ENCODE measurements around the gene CCDC158.
"Not testable (repeated sequence)": the region's sequence is repeated elsewhere in the genome, so short reads cannot be mapped to it uniquely, and the experiment has no call there.

Gene CCDC158

DNA sequence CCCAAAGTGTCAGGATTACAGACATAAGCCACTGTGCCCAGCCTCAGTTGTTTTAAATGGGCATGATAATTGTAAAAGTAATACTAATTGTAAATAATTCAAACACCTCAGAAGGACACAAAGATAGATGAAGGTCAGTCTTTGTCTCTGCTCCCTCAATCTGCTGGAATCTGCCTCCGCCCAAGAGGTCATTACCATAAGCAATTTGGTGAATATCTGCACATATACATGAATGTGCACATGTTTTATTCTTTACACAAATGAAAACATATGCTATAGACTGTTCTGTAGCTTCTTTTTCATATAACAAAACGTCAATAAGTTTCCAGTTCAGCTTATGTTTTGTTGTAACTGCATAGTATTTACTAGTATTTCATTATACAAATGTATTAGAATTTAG is 107.4 kb downstream of the CCDC158 start:
- FAIRE-seq (no peak), DNase-seq (ENCODE audit: insufficient read length, low spot score) (no peak)

DNA sequence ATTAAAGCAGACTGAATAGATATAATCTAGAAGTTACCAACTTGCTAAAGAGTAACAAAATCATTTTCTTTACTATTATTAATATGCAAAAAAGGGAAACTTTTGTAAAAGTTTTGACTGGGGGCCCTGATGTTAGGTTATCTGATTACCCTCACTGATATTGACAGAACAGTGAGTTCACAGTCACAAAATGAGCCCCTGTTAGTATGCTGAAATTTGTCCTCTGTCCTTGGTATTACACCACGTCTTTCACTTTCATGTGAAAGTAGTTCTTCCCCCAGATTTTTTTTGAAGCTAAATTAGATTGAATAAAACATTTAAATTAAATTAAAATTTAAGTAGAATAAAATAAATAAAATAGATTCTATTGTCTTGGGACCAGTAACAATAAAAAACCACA is 108.5 kb downstream of the CCDC158 start:
- DNase-seq (ENCODE audit: insufficient read length, low spot score) (no peak), FAIRE-seq (no peak)

- FAIRE-seq (no peak), DNase-seq (ENCODE audit: insufficient read length, low spot score) (no peak)
Measured at GRCh38 chr4:76311896-76312331, 109.0 kb downstream of the CCDC158 start.

GRCh38 chr4:76310683-76311082 is 110.3 kb downstream of the CCDC158 start:
- DNase-seq (ENCODE audit: insufficient read length, low spot score) (no peak), FAIRE-seq (no peak)

DNA sequence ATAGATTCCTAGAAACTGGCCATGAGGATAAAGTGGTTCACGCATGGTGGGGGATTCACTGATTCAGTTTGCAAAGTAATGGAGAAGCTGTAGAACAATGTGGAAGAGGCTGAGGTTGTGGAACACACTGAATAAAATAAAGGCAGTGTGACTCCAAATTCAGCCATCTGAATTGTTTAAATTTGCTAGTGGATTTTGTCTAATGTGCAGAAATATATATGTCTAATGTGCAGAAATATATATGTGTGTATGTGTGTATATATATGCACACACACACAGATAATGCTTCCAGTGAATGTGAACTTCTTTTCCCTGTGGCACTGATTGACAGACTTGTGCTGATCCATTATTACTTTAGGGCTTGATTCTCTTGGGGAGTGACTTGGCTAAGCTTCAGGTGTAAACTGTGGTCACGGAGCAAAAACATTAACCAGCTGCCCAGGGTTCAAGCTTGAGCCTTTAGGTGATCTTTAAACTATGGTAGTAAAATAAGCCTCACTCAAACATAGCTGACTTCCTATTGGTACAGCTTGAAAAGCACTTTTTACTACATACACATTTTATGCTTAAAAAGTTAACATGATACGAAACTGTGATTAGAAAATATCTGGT is 110.9 kb downstream of the CCDC158 start:
- FAIRE-seq (no peak), DNase-seq (ENCODE audit: insufficient read length, low spot score) (no peak)

DNA sequence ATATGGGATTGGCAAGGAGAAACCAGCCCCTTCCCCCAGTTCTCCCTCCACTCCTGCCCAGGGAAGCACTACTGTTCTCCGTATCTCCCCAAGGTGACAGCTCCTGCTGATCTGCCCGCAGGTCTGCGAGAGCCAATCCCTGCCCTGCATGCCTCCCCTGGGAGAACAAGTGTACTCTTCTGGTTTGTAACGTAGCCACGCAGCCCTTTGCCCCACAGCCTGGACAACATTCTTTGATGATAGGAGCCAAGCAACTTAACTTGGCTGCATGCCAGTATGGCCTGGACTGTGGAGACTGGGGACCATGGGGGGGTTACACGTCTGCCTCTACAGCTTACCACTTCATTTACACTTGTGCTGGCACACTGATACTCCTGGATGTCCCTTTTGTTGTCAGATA is 112.4 kb downstream of the CCDC158 start:
- DNase-seq (ENCODE audit: insufficient read length, low spot score) (no peak), FAIRE-seq (no peak)

DNA sequence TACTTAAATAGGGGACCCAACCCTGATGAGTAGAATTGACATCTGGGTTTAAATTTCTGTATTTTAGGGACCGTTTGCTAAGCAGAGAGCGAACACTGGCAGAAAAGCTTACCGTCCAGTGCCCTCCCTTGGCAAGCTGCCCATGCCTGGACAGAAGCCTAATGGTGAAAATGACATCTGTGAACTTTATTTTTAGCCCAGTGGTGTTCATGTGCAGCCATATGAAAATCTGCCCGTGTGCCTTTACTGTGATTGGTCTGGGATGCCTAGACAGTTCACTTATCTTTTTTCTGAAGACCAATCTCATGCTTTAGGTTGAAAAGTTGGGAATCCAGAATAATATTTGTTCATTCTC is 113.3 kb downstream of the CCDC158 start:
- FAIRE-seq (no peak), DNase-seq (ENCODE audit: insufficient read length, low spot score) (no peak)

DNA sequence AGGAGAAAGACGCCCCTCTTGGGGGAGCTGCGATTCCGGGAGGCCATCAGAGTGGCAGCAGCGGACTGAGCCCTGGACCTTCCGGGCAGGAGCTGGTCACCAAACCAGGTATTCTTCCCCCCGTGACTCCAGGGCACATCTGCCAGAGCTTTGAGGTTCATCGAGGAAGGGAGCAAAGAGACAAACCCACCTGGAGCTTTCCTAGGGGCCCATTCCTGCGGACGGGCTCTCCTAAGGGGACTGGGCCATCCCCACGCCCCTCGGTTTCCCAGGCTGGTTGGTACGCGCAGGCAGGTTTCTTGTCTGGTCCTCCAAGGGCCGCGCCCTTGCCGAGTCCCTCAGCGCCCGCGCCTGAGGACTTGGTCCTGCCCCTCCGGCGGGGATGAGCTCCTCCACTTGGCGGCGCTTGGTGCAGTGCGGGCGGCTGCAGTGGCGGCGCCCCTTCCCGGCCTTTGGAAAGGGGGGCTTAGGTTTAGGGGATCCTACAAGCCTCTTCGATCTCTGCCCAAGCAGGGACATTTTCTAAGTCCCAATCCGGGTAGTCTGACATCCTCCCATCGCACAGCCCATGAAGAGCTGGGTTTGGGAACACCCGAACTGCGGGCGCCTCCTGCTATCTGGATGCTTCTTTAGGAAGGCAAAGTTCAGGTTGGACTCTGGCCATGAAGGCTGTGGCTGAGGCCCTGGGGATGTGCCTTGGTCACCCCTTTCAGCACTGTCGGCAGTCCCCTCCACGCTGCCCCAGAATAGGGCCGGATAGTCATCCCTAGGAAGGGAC is 113.9 kb downstream of the CCDC158 start:
- DNase-seq (ENCODE audit: insufficient read length, low spot score) (peak; percentile 8), FAIRE-seq (no peak)

GRCh38 chr4:76305971-76306881 is 114.7 kb downstream of the CCDC158 start, which contains the start of gene STBD1:
TSS of gene STBD1 (plus strand) at chr4:76306733. CDS start at chr4:76306770, 37 bp downstream.
- DNase-seq (ENCODE audit: insufficient read length, low spot score) (peak; percentile 9), FAIRE-seq (peak; percentile 8)

DNA sequence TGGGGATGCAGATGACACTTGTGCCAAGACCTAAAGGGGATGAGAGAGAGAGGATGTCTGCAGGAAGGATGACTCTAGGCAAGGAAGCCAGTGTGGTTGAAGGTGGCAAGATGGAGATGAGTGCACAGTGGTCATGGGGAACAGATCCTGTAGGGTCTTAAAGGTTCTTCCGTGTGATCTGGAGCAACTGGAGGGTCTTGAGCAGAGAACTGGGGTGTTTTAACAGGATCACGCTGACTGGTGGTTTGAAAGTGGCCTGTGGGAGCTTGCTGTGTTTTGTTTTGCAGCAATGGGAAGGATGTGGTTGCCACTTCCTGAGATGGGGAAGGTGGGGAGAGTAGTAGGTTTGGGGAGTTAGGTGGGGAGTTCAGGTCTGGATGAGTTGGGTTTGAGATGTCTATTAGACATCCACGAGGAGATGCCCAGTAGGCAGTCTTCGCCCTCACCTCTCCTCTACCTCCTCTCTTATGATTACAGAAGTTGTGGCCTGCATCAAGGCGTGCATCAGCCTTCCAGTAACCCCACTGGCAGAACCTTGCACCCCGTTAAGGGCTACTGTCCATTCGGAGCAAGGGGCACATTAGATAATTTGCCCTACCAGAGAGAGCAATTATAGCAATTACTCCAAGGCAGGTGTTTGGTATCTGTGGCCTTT is 115.8 kb downstream of the CCDC158 start:
- peak; percentile 21 for FAIRE-seq
- DNase-seq (ENCODE audit: insufficient read length, low spot score) = no peak

DNA sequence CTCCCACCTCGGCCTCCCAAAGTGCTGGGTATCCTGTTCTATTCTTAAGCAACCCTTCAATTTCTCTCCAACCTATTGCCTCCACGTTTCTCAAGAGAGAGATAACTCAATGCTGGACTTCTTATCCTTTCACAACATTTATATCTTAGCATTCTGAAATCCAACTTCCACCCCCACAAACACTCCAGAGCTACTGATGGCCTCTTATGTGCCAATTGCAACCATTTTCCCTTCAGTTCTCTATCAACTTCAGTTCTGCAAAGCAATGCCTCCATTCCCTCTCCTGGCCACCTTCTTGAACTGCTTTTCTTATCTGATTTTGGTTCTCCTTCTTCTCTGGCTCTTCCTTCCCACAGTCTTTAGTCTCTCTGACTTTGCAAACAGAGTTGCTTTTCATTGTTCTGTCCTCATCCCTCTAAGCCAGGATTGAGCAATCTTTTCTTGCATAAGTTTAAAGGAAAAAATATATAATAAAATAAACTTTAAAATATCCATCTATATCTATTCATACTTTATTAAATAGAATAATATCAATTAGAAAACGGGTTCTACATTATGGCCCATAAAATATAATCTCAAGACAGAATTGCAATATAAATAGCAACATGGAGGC is 118.0 kb downstream of the CCDC158 start:
- DNase-seq (ENCODE audit: insufficient read length, low spot score) = no peak
- FAIRE-seq = no peak

DNA sequence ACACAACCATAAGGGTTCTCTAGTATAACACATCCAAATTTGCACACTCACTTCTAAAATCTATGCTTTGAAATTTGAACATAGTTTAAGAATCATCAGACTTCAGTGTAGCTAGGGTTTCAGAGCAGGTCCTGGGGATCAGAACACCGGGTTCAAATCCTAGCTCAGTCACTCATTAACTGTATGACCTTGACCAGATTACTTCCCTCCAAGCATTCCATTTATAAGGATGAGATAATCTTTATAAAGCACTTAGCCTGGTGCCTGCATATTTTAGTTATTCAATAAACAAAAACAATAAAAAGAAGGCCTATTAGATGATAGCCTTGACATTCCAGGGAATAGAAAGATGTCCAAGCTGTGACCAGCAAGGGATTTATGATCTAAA is 119.2 kb downstream of the CCDC158 start:
- FAIRE-seq (no peak), DNase-seq (ENCODE audit: insufficient read length, low spot score) (no peak)

- DNase-seq (ENCODE audit: insufficient read length, low spot score) (peak; percentile 80), FAIRE-seq (peak; percentile 97)
Measured at GRCh38 chr4:76301068-76301774, 119.7 kb downstream of the CCDC158 start.

DNA sequence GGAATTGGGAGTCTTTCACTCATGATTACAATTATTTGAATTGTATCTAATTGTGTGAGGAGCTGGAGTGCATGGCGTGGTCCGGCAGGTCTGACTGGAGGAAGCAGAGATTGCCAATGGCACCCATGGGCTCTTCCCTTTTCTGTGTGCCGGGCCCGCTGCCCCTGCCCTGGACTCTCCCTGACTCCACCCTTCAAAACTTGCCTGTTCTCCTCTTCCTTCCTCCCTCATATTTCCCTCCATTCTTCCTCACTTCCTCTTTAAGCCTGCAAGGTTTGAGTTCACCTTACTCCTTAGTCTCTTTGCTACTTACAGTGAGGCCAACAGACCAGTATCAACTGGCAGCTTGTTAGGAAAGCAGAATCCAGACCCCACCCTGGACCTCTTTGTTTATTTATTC is 120.9 kb downstream of the CCDC158 start:
- FAIRE-seq = no peak
- DNase-seq (ENCODE audit: insufficient read length, low spot score) = no peak

GRCh38 chr4:76298227-76298626 is 122.7 kb downstream of the CCDC158 start:
- FAIRE-seq = no peak
- DNase-seq (ENCODE audit: insufficient read length, low spot score) = no peak

DNA sequence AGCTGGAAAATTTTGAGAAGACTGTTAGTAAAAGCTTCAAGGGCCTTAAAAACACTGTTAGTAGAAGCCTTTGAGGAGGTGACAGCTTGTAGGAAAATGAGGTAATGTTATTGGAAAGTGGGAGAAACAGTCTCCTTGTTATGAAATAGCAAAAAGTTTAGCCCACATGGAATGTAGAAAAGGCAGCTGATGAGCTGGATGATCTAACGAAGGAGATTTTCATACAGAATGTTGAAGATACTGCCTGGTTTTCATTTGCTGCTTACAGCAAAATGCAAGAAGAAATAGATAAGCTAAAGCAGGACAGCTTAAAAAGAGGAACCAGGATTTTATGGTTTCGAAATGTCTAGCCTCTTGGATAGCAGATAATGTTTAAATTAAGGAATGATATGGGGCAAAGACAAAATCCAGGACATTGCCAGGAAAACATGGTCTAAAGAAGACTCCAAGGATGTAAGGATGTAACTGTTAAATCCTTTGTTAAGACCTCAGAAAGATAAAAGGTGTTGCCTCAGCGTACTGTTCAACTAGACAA is 124.6 kb downstream of the CCDC158 start:
- DNase-seq (ENCODE audit: insufficient read length, low spot score) (no peak), FAIRE-seq (no peak)

DNA sequence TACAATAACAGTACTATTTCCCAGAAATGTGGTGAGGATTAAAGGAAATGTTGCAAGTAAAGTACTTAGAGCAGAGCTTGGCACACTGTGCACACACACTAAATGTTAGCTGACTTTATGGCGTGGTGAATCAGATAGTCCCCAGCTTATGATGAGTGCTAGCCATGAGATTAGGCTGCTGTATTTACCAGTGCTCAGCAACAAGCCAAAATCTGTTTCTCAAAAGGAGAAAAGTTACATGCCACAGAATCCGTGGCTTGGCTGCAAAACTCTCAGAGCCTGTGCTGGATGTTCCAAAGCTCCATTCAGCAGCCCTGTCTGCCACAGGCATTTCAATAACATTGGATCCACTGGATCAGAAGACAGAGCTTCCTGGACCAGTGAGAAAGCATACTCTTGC is 127.2 kb downstream of the CCDC158 start:
- DNase-seq (ENCODE audit: insufficient read length, low spot score) (no peak), FAIRE-seq (no peak)

- FAIRE-seq (no peak), DNase-seq (ENCODE audit: insufficient read length, low spot score) (no peak)
Measured at GRCh38 chr4:76292730-76293129, 128.2 kb downstream of the CCDC158 start.

DNA sequence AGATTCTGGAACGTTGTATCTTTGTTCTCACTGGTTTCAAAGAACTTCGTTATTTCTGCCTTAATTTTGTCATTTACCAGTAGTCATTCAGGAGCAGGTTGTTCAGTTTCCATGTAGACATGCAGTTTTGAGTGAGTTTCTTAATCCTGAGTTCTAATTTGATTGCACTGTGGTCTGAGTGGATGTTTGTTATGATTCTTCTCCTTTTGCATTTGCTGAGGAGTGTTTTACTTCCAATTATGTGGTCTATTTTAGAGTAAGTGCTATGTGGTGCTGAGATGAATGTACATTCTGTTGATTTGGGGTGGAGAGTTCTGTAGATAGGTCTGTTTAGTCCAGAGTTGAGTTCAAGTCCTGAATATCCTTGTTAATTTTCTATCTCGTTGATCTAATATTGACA is 133.1 kb downstream of the CCDC158 start:
- FAIRE-seq; DNase-seq (ENCODE audit: insufficient read length, low spot score): not testable (repeated sequence)

GRCh38 chr4:76283900-76284299 is 137.0 kb downstream of the CCDC158 start:
- FAIRE-seq = no peak
- no peak for DNase-seq (ENCODE audit: insufficient read length, low spot score)
